HepG2 (cell line): Measurements from ENCODE around the gene MMD2. TPM values are rescaled to one million over a fixed set of nuclear protein-coding genes. Genes with fewer than 3 reads are reported as not detected.

ENCODE experiments used
- ARID2 ChIP-seq: sonication (generic); formaldehyde crosslinking; IDR thresholded peaks from 2 replicates; pipeline ENCODE4 v1.8.1; 2022; ENCODE audit warnings: mild to moderate bottlenecking, missing genetic modification reagents, borderline replicate concordance
- CEBPG ChIP-seq: IDR thresholded peaks from 2 replicates; pipeline ENCODE4 v1.6.1; 2016
- CSRNP1 ChIP-seq: sonication (generic); formaldehyde crosslinking; IDR thresholded peaks from 2 replicates; pipeline ENCODE4 v1.8.1; 2023; ENCODE audit warnings: mild to moderate bottlenecking, missing genetic modification reagents
- DMTF1 ChIP-seq: sonication (generic); formaldehyde crosslinking; IDR thresholded peaks from 2 replicates; pipeline ENCODE4 v1.4.0; 2020; ENCODE audit warnings: mild to moderate bottlenecking, missing genetic modification reagents
- ETS1 ChIP-seq: sonication (generic); formaldehyde crosslinking; IDR thresholded peaks from 2 replicates; pipeline ENCODE4 v1.4.0; 2020; ENCODE audit warnings: missing genetic modification reagents
- IKZF4 ChIP-seq: sonication (generic); formaldehyde crosslinking; IDR thresholded peaks from 2 replicates; pipeline ENCODE4 v1.5.1; 2020; ENCODE audit warnings: borderline replicate concordance, mild to moderate bottlenecking, low read depth, missing genetic modification reagents; ENCODE audit errors: not compliant biosample characterization
- KAT8 ChIP-seq: IDR thresholded peaks from 2 replicates; pipeline ENCODE4 v1.6.1; 2016; ENCODE audit warnings: missing genetic modification reagents, missing compliant biosample characterization
- KDM3A ChIP-seq: IDR thresholded peaks from 2 replicates; pipeline ENCODE4 v1.6.1; 2018; ENCODE audit warnings: low read depth, missing compliant biosample characterization
- RAD21 ChIP-seq: fragments of 450-650 bp; formaldehyde crosslinking; IDR thresholded peaks from 2 replicates; pipeline ENCODE4 v1.5.0; 2020; ENCODE audit warnings: mild to moderate bottlenecking
- SNAI1 ChIP-seq: sonication (generic); formaldehyde crosslinking; IDR thresholded peaks from 2 replicates; pipeline ENCODE4 v1.5.0; 2020; ENCODE audit warnings: mild to moderate bottlenecking, missing genetic modification reagents, borderline replicate concordance
- TEAD3 ChIP-seq: optimal IDR thresholded peaks from 2 replicates; pipeline ENCODE3; 2016; ENCODE audit warnings: borderline replicate concordance
- THAP11 ChIP-seq: IDR thresholded peaks from 2 replicates; pipeline ENCODE4 v1.6.1; 2016; ENCODE audit warnings: missing biosample characterization, missing genetic modification reagents
- THRA ChIP-seq: sonication (generic); formaldehyde crosslinking; IDR thresholded peaks from 2 replicates; pipeline ENCODE4 v1.4.0; 2020; ENCODE audit warnings: missing genetic modification reagents, borderline replicate concordance
- ZBTB25 ChIP-seq: IDR thresholded peaks from 2 replicates; pipeline ENCODE4 v1.6.1; 2018; ENCODE audit warnings: missing genetic modification reagents
- ZFP90 ChIP-seq: sonication (generic); formaldehyde crosslinking; IDR thresholded peaks from 2 replicates; pipeline ENCODE4 v1.8.0; 2022; ENCODE audit warnings: missing genetic modification reagents, mild to moderate bottlenecking, inconsistent platforms, borderline replicate concordance
- ZNF160 ChIP-seq: sonication (generic); formaldehyde crosslinking; IDR thresholded peaks from 2 replicates; pipeline ENCODE4 v1.8.0; 2022; ENCODE audit warnings: mild to moderate bottlenecking, inconsistent platforms, missing genetic modification reagents
- ZNF362 ChIP-seq: sonication (generic); formaldehyde crosslinking; IDR thresholded peaks from 2 replicates; pipeline ENCODE4 v1.4.0; 2020; ENCODE audit warnings: missing genetic modification reagents, mild to moderate bottlenecking, borderline replicate concordance
- ZNF367 ChIP-seq: sonication (generic); formaldehyde crosslinking; IDR thresholded peaks from 2 replicates; pipeline ENCODE4 v1.4.0; 2020; ENCODE audit warnings: missing genetic modification reagents, borderline replicate concordance
- ZNF484 ChIP-seq: sonication (generic); formaldehyde crosslinking; IDR thresholded peaks from 2 replicates; pipeline ENCODE4 v1.5.1; 2020; ENCODE audit warnings: mild to moderate bottlenecking, low read depth, missing genetic modification reagents, borderline replicate concordance
- ZNF558 ChIP-seq: sonication (generic); formaldehyde crosslinking; IDR thresholded peaks from 2 replicates; pipeline ENCODE4 v1.9.0; 2022; ENCODE audit warnings: mild to moderate bottlenecking, missing genetic modification reagents, borderline replicate concordance
- polyA plus RNA-seq, 8 experiments: library from polyadenylated mRNA; depleted of rRNA in 3 of 8; stranded (reverse) in 7 of 8; unstranded in 1 of 8; fragments of >200 nt; fragmentation: Illumina TruSeq in 4 of 8; extraction: Trizol in 4 of 8; gene quantifications; 2 replicates each; pipeline versions ENCODE4 v1.2.1 to v1.2.3, GENCODE V29; 2011 to 2016; ENCODE audit warnings: low read depth in 4 of 8, missing spikeins in 1 of 8, mixed read lengths in 1 of 8; ENCODE audit not compliant: insufficient read depth in 1 of 8
- total RNA-seq, 5 experiments: library from RNA; depleted of rRNA; stranded (reverse); fragments of >200 nt; fragmentation: Illumina TruSeq; extraction: Trizol; gene quantifications; 2 replicates each; pipeline ENCODE4 v1.2.3, GENCODE V29; 2016; ENCODE audit warnings: low read depth in 1 of 5

The MMD2 gene
- total and polyA plus RNA-seq, 2 of the 13 experiments (the other 11 are each of a cell fraction or from before 2014, with no cell fraction given) = not detected

- TF ChIP-seq DMTF1 (CRISPR knock-in tag) (peak; percentile 99; the same call in 1 of the 2 replicates), ZNF160 (no peak), ZNF367 (CRISPR knock-in tag) (0 out of 2 replicates have a peak, but pooled peaks have one; percentile 63), ZNF558 (peak; percentile 46; the same call in 1 of the 2 replicates), THRA (CRISPR knock-in tag) (peak; percentile 69; the same call in 1 of the 2 replicates), ARID2 (no peak), ZBTB25 (CRISPR knock-in tag) (0 out of 2 replicates have a peak, but pooled peaks have one; percentile 24), ZNF484 (CRISPR knock-in tag) (no peak), ZFP90 (CRISPR knock-in tag) (no peak), ETS1 (0 out of 2 replicates have a peak, but pooled peaks have one; percentile 23), CEBPG (CRISPR knock-in tag) (0 out of 2 replicates have a peak, but pooled peaks have one; percentile 21), KDM3A (CRISPR knock-in tag) (peak; percentile 24; the same call in 1 of the 2 replicates), RAD21 (CRISPR knock-in tag) (peak; percentile 61), SNAI1 (CRISPR knock-in tag) (no peak), IKZF4 (CRISPR knock-in tag) (no peak), CSRNP1 (no peak), KAT8 (peak; percentile 77), TEAD3 (CRISPR knock-in tag) (peak; percentile 73), ZNF362 (CRISPR knock-in tag) (0 out of 2 replicates have a peak, but pooled peaks have one; percentile 16), THAP11 (CRISPR knock-in tag) (peak; percentile 69)
Measured at GRCh38 chr7:4973728-4974198, 14.8 kb upstream of the MMD2 start (continued).
